Calu3 (cell line): ENCODE data around the gene KIAA0232. TPM values are rescaled to one million over a fixed set of nuclear protein-coding genes. Genes with fewer than 3 reads are reported as not detected.

Source experiments
- BruUV-seq: library from RNA; stranded (reverse); fragments of 400-500 nt; replicated peaks from 2 replicates; lab custom pipeline; 2021; lab: Mats Ljungman, UMichigan
- CTCF ChIA-PET: fragments of 300-600 bp; sonication (Branson Sonifier 250); formaldehyde crosslinking; loops from one replicate; lab custom pipeline; 2022; ENCODE audit warnings: antibody characterized with exemption; lab: Charles Lee
- DNase-seq: peaks from one replicate; pipeline ENCODE4 v3.0.0; 2022
- H3K27ac Mint-ChIP-seq: one replicate; pipeline ENCODE4 v1.8.0; 2022; ENCODE audit warnings: mixed read lengths; ENCODE audit not compliant: unreplicated experiment
- H3K27me3 Mint-ChIP-seq: one replicate; pipeline ENCODE4 v1.8.0; 2022; ENCODE audit warnings: mixed read lengths; ENCODE audit not compliant: unreplicated experiment
- H3K36me3 Mint-ChIP-seq: one replicate; pipeline ENCODE4 v1.8.0; 2022; ENCODE audit warnings: mild to moderate bottlenecking, moderate library complexity, mixed read lengths; ENCODE audit not compliant: insufficient read depth, unreplicated experiment
- H3K4me1 Mint-ChIP-seq: one replicate; pipeline ENCODE4 v1.8.0; 2022; ENCODE audit warnings: mild to moderate bottlenecking, low read depth, mixed read lengths; ENCODE audit not compliant: unreplicated experiment
- H3K4me3 Mint-ChIP-seq: one replicate; pipeline ENCODE4 v1.8.0; 2022; ENCODE audit warnings: mild to moderate bottlenecking, low read depth, moderate library complexity, mixed read lengths; ENCODE audit not compliant: unreplicated experiment
- H3K9me3 Mint-ChIP-seq: one replicate; pipeline ENCODE4 v1.8.0; 2022; ENCODE audit warnings: low read depth, mixed read lengths; ENCODE audit not compliant: unreplicated experiment
- intact Hi-C: fragments of 100-400 bp; cut with micrococcal nuclease; formaldehyde crosslinking; loops from one replicate; pipeline ENCODE4 v1.10.0; 2022; ENCODE audit not compliant: unreplicated experiment
- total RNA-seq: library from RNA; stranded (reverse); gene quantifications from 2 replicates; pipeline ENCODE4 v1.2.3, GENCODE V29; 2022
- TF ChIP-seq, protein P1 (sequence below): fragments of 200-600 bp; IDR thresholded peaks from one replicate; pipeline ENCODE4 v1.8.0; 2022; ENCODE audit warnings: antibody characterized with exemption; ENCODE audit not compliant: unreplicated experiment

The KIAA0232 gene
- total RNA-seq, 1 experiment from 2014 or later = 17.7 TPM

DNA sequence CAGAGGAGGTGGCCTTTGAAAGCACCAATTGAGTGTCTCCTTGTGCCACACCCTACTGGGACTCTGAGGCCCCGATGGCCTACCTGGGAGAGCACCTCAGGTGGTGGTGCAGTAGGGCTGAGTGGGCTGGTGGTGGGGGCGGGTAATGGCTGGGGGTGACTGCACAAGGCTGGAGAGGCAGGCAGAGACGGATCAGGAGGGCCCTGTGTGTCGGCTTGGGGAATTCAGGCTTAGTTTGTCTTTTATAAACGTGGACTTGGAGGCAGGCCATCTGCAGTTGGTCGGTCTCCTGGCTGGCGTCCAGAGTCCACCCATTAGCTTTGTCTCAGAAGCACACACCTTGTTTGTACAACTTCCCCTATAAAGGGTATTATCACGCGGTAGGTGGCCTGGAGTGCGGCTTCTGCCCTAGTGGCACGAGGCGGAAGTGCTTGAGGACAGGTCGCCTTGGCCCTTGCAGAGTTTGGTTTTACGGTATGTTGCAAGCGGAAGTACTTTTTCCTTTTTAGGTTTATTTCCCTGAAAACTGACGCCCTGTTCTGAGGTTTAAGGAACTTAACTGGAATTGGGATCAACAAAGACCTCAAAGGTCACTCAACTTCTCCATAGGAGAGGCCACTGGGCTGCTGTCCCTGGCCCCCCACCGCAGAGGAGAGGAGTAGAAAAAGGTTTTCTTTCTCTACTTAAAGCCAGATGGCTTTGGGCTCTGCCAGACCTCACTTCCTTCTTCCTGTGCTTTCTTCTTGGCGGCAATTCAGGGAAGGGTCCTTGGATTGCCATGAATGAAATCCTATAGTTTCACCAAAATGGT, 135.1 kb downstream of the KIAA0232 start:
- BruUV-seq = no TSS peak
- Mint-ChIP-seq H3K27ac (peak overlapping the region; percentile 70), H3K4me3 (peak overlapping the region; percentile 43), H3K4me1 (peaks cover 24% of the 10 kb centered on the region), H3K36me3 (peaks cover 13% of the 10 kb centered on the region), H3K9me3 (no peaks in the 10 kb centered on the region), H3K27me3 (no peaks in the 10 kb centered on the region)
- CTCF ChIA-PET = interaction anchor here (0.7 to 1.0 kb wide), 4 partner anchors 25 to 153 kb away, joined by 3 to 6 read pairs (median 3); no protein-coding TSS in a partner anchor
- DNase-seq = peak; percentile 76
- intact Hi-C loops = no loop called here
- TF ChIP-seq, protein P1, sequence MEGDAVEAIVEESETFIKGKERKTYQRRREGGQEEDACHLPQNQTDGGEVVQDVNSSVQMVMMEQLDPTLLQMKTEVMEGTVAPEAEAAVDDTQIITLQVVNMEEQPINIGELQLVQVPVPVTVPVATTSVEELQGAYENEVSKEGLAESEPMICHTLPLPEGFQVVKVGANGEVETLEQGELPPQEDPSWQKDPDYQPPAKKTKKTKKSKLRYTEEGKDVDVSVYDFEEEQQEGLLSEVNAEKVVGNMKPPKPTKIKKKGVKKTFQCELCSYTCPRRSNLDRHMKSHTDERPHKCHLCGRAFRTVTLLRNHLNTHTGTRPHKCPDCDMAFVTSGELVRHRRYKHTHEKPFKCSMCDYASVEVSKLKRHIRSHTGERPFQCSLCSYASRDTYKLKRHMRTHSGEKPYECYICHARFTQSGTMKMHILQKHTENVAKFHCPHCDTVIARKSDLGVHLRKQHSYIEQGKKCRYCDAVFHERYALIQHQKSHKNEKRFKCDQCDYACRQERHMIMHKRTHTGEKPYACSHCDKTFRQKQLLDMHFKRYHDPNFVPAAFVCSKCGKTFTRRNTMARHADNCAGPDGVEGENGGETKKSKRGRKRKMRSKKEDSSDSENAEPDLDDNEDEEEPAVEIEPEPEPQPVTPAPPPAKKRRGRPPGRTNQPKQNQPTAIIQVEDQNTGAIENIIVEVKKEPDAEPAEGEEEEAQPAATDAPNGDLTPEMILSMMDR = peak; percentile 54

DNA sequence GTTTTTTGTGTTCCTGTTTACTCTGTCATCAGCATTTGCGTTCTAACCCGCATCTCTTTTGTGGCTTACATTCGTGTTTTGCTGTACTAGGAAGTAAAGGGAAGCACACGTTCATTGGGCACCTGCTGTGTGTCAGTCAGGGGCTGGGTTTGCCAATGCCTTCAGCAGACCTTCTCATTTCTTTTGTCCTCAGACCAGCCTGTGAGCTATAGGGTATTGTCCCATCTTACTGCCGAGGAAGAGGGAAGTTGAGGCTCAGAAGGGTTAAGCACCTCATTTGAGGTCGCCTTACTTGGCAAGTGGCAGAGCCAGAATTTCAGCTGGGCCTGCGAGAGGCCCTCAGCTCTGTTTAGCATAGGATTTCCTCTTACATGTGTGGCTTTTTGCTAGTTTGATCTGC, 135.8 kb downstream of the KIAA0232 start:
- Mint-ChIP-seq H3K9me3 (no peaks in the 10 kb centered on the region), H3K4me3 (no peak overlapping the region), H3K36me3 (peaks cover 9% of the 10 kb centered on the region), H3K4me1 (peaks cover 24% of the 10 kb centered on the region), H3K27me3 (no peaks in the 10 kb centered on the region), H3K27ac (no peak overlapping the region)
- BruUV-seq = no TSS peak
- CTCF ChIA-PET = no interaction called here
- no peak for DNase-seq
- TF ChIP-seq, protein P1 = no peak
- intact Hi-C loops = no loop called here

DNA sequence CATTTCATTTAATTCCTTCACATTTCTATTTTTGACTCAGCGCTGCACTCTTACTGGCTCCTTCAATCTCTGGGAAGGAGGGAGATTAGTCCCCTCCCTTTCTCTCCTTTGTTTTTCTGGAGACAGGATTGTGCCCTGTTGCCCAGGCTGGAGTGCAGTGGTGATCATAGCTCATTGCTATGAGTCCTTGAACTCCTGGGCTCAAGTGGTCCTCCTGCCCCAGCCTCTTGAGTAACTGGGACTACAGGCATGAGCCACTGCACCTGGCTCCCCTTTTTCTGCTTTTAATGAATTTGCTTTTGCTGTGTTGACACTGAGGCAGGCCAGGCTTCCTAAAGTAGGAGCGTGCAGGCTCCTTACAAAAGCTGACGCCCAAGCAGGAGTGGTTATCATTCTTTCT, 137.6 kb downstream of the KIAA0232 start:
- peaks cover 15% of the 10 kb centered on the region for H3K36me3 Mint-ChIP-seq
- no peak overlapping the region for H3K27ac Mint-ChIP-seq
- CTCF ChIA-PET = no interaction called here
- H3K9me3 Mint-ChIP-seq = no peaks in the 10 kb centered on the region
- no peak for DNase-seq
- H3K4me1 Mint-ChIP-seq = peaks cover 24% of the 10 kb centered on the region
- BruUV-seq = no TSS peak
- TF ChIP-seq, protein P1 = no peak
- intact Hi-C loops = no loop called here
- no peaks in the 10 kb centered on the region for H3K27me3 Mint-ChIP-seq
- no peak overlapping the region for H3K4me3 Mint-ChIP-seq

DNA sequence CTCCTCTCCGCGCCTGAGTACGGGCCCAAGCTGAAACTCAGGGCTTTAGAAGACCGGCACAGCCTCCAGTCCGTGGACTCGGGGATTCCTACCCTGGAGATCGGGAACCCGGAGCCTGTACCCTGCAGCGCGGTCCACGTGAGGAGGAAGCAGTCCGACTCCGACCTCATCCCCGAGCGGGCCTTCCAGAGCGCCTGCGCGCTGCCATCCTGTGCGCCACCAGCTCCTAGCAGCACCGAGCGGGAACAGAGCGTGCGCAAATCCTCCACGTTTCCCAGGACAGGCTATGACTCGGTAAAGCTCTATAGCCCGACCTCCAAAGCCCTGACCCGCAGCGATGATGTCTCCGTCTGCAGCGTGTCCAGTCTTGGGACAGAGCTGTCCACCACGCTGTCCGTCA, 141.0 kb downstream of the KIAA0232 start:
- no peak overlapping the region for H3K4me3 Mint-ChIP-seq
- CTCF ChIA-PET = no interaction called here
- no TSS peak for BruUV-seq

More for the DNA sequence above, 141.0 kb downstream of the KIAA0232 start:
- H3K27me3 Mint-ChIP-seq = no peaks in the 10 kb centered on the region
- H3K9me3 Mint-ChIP-seq = no peaks in the 10 kb centered on the region
- H3K4me1 Mint-ChIP-seq = no peaks in the 10 kb centered on the region
- TF ChIP-seq, protein P1 = no peak
- no peak for DNase-seq
- no peak overlapping the region for H3K27ac Mint-ChIP-seq
- intact Hi-C loops = no loop called here
- H3K36me3 Mint-ChIP-seq = peaks cover 5% of the 10 kb centered on the region
